H9 (cell line): ENCODE measurements around the gene TRPM4. TPM values are rescaled to one million over a fixed set of nuclear protein-coding genes. Genes with fewer than 3 reads are reported as not detected.

Experiments
- DNase-seq: peaks from one replicate; pipeline ENCODE4 v3.0.0-alpha.2; 2017
- H2AFZ ChIP-seq: one replicate; pipeline ENCODE4 v1.6.1; 2013; ENCODE audit warnings: mild to moderate bottlenecking, low read length, control low read depth, moderate library complexity
- H2AK5ac ChIP-seq: 2 replicates; pipeline ENCODE4 v1.6.1; 2013; ENCODE audit warnings: low read length, control low read depth, mixed read lengths; ENCODE audit not compliant: insufficient read length
- H2BK120ac ChIP-seq: one replicate; pipeline ENCODE4 v1.6.1; 2013; ENCODE audit warnings: low read depth, mild to moderate bottlenecking, low read length, control low read depth, inconsistent platforms; ENCODE audit not compliant: poor library complexity, severe bottlenecking
- H2BK12ac ChIP-seq: 2 replicates; pipeline ENCODE4 v1.6.1; 2013; ENCODE audit warnings: low read length, control low read depth, mixed read lengths, low read depth; ENCODE audit not compliant: insufficient read length
- H2BK15ac ChIP-seq: 2 replicates; pipeline ENCODE4 v1.6.1; 2013; ENCODE audit warnings: low read depth, low read length, control low read depth
- H2BK20ac ChIP-seq: one replicate; pipeline ENCODE4 v1.6.1; 2013; ENCODE audit warnings: low read depth, mild to moderate bottlenecking, low read length, control low read depth, inconsistent platforms; ENCODE audit not compliant: poor library complexity, severe bottlenecking
- H2BK5ac ChIP-seq: 2 replicates; pipeline ENCODE4 v1.6.1; 2013; ENCODE audit warnings: low read length, control low read depth, mixed read lengths; ENCODE audit not compliant: insufficient read length
- H3K14ac ChIP-seq: 2 replicates; pipeline ENCODE4 v1.6.1; 2013; ENCODE audit warnings: low read length, control low read depth; ENCODE audit not compliant: insufficient read depth
- H3K18ac ChIP-seq: 2 replicates; pipeline ENCODE4 v1.6.1; 2013; ENCODE audit warnings: low read depth, mild to moderate bottlenecking, mixed read lengths, low read length, control low read depth; ENCODE audit not compliant: insufficient read length
- H3K23ac ChIP-seq: 2 replicates; pipeline ENCODE4 v1.6.1; 2013; ENCODE audit warnings: low read length, control low read depth, mixed read lengths, low read depth; ENCODE audit not compliant: insufficient read length
- H3K23me2 ChIP-seq: 2 replicates; pipeline ENCODE4 v1.6.1; 2013; ENCODE audit warnings: low read depth, mild to moderate bottlenecking, mixed read lengths, low read length, control low read depth; ENCODE audit not compliant: insufficient read length, poor library complexity, severe bottlenecking
- H3K27ac ChIP-seq: 2 replicates; pipeline ENCODE4 v1.5.1; 2013; ENCODE audit warnings: low read length, control low read depth, mixed read lengths, low read depth; ENCODE audit not compliant: insufficient read length
- H3K27me3 ChIP-seq: 2 replicates; pipeline ENCODE4 v1.6.1; 2013; ENCODE audit warnings: low read length, control low read depth, inconsistent platforms; ENCODE audit not compliant: insufficient read depth
- H3K4ac ChIP-seq: 2 replicates; pipeline ENCODE4 v1.6.1; 2013; ENCODE audit warnings: low read depth, mild to moderate bottlenecking, control low read depth, inconsistent platforms, low read length, moderate library complexity
- H3K4me1 ChIP-seq: 2 replicates; pipeline ENCODE4 v1.6.1; 2013; ENCODE audit warnings: low read length, control low read depth, inconsistent platforms; ENCODE audit not compliant: insufficient read depth
- H3K4me2 ChIP-seq: 2 replicates; pipeline ENCODE4 v1.6.1; 2013; ENCODE audit warnings: low read length, control low read depth, mixed read lengths; ENCODE audit not compliant: insufficient read length, insufficient read depth
- H3K56ac ChIP-seq: 2 replicates; pipeline ENCODE4 v1.6.1; 2013; ENCODE audit warnings: low read depth, mild to moderate bottlenecking, mixed read lengths, low read length, control low read depth; ENCODE audit not compliant: insufficient read length
- H3K79me1 ChIP-seq: 2 replicates; pipeline ENCODE4 v1.6.1; 2013; ENCODE audit warnings: low read depth, mild to moderate bottlenecking, moderate library complexity, low read length, control low read depth, inconsistent platforms; ENCODE audit not compliant: insufficient read depth, poor library complexity, severe bottlenecking
- H3K79me2 ChIP-seq: 2 replicates; pipeline ENCODE4 v1.6.1; 2013; ENCODE audit warnings: low read length, control low read depth, inconsistent platforms; ENCODE audit not compliant: insufficient read depth
- H3K9ac ChIP-seq: 2 replicates; pipeline ENCODE4 v1.6.1; 2013; ENCODE audit warnings: low read length, control low read depth, mixed read lengths; ENCODE audit not compliant: insufficient read length; ENCODE audit errors: extremely low read depth
- H3K9me3 ChIP-seq: one replicate; pipeline ENCODE4 v1.6.1; 2013; ENCODE audit warnings: low read depth, low read length, inconsistent platforms; ENCODE audit not compliant: control insufficient read depth
- H3T11ph ChIP-seq: one replicate; pipeline ENCODE4 v1.6.1; 2013; ENCODE audit warnings: mild to moderate bottlenecking, low read length, control low read depth, inconsistent platforms
- H4K20me1 ChIP-seq: one replicate; pipeline ENCODE4 v1.6.1; 2013; ENCODE audit not compliant: control insufficient read depth, insufficient read length, insufficient read depth
- H4K5ac ChIP-seq: 2 replicates; pipeline ENCODE4 v1.6.1; 2013; ENCODE audit warnings: low read depth, mild to moderate bottlenecking, mixed read lengths, low read length, control low read depth; ENCODE audit not compliant: insufficient read length
- H4K8ac ChIP-seq: replicated peaks from 2 replicates; pipeline ENCODE4 v1.6.1; 2013; ENCODE audit warnings: low read length, control low read depth, mixed read lengths, low read depth; ENCODE audit not compliant: insufficient read length
- H4K91ac ChIP-seq: 2 replicates; pipeline ENCODE4 v1.6.1; 2013; ENCODE audit warnings: low read depth, mild to moderate bottlenecking, moderate library complexity, mixed read lengths, low read length, control low read depth; ENCODE audit not compliant: insufficient read length
- H3K27ac Mint-ChIP-seq, 3 experiments: 2 replicates in 2 of 3; 3 replicates in 1 of 3; pipeline ENCODE4 v1.8.0; 2020 to 2021; ENCODE audit warnings: mixed read lengths in 3 of 3, mild to moderate bottlenecking in 1 of 3, moderate library complexity in 1 of 3
- H3K27me3 Mint-ChIP-seq: 2 replicates; pipeline ENCODE4 v1.8.0; 2021; ENCODE audit warnings: low read depth, mild to moderate bottlenecking, moderate library complexity, mixed read lengths
- H3K36me3 Mint-ChIP-seq, 3 experiments: 2 replicates in 2 of 3; 3 replicates in 1 of 3; pipeline ENCODE4 v1.8.0; 2020 to 2021; ENCODE audit warnings: low read depth in 3 of 3, mixed read lengths in 3 of 3; ENCODE audit not compliant: insufficient read depth in 1 of 3
- H3K4me1 Mint-ChIP-seq, 2 experiments: 2 replicates each; pipeline ENCODE4 v1.8.0; 2020; ENCODE audit warnings: mixed read lengths in 2 of 2
- H3K4me3 Mint-ChIP-seq, 2 experiments: 2 replicates in 1 of 2; 3 replicates in 1 of 2; pipeline ENCODE4 v1.8.0; 2020 to 2021; ENCODE audit warnings: mild to moderate bottlenecking in 2 of 2, mixed read lengths in 2 of 2, moderate library complexity in 1 of 2
- H3K9me3 Mint-ChIP-seq, 2 experiments: 2 replicates in 1 of 2; 3 replicates in 1 of 2; pipeline ENCODE4 v1.8.0; 2020; ENCODE audit warnings: mild to moderate bottlenecking in 2 of 2, mixed read lengths in 2 of 2, moderate library complexity in 1 of 2
- CTCF ChIP-seq: fragments of 200-600 bp; sonication (generic); conservative IDR thresholded peaks from 3 replicates; pipeline ENCODE4 v1.8.0; 2021; ENCODE audit warnings: antibody characterized with exemption, mild to moderate bottlenecking
- WGBS: extraction: QIAGEN DNeasy Blood & Tissue Kit; methylation state at CpG from one replicate; pipeline ENCODE4 v1.1.7; 2013; ENCODE audit warnings: missing lambda C conversion rate, low lambda C conversion rate, mixed read lengths; ENCODE audit not compliant: insufficient read length; ENCODE audit errors: extremely low coverage; 5-methylcytosine and 5-hydroxymethylcytosine counted together
- total RNA-seq: library from RNA; stranded (reverse); gene quantifications from 2 replicates; pipeline ENCODE4 v1.2.1, GENCODE V29; 2021

The TRPM4 gene
- total RNA-seq, 1 experiment from 2014 or later: 6.9 TPM

- Histone ChIP-seq H2BK12ac (no peak overlapping the region), H3K27ac (no peak overlapping the region), H2BK15ac (no peak overlapping the region), H2AK5ac (no peak overlapping the region), H2BK5ac (no peak overlapping the region), H2BK120ac (no peak overlapping the region), H3K4me1 (no peaks in the 10 kb centered on the region), H3K27me3 (no peaks in the 10 kb centered on the region; the same call in 1 of the 2 replicates), H2BK20ac (no peak overlapping the region), H3K9me3 (no peaks in the 10 kb centered on the region), H3K4me2 (no peak overlapping the region), H4K8ac (no peak overlapping the region), H4K5ac (no peak overlapping the region), H3T11ph (no peak overlapping the region), H3K23ac (no peak overlapping the region), H3K14ac (no peak overlapping the region), H3K56ac (no peak overlapping the region), H4K91ac (no peak overlapping the region), H3K79me2 (no peaks in the 10 kb centered on the region), H3K79me1 (no peaks in the 10 kb centered on the region), H3K4ac (no peak overlapping the region), H3K23me2 (no peaks in the 10 kb centered on the region), H2AFZ (no peak overlapping the region), H3K18ac (no peak overlapping the region), H3K9ac (no peak overlapping the region), H4K20me1 (no peaks in the 10 kb centered on the region)
- Mint-ChIP-seq H3K27me3 (peaks cover 12% of the 10 kb centered on the region), H3K4me3 (no peak overlapping the region), H3K4me1 (peaks cover 0 to 12% of the 10 kb centered on the region in 2 experiments; a peak in 2 of 4 replicates), H3K27ac (peak overlapping the region in 1 of 3 experiments; percentile 52; a peak in 1 of 7 replicates), H3K9me3 (no peaks in the 10 kb centered on the region), H3K36me3 (no peaks in the 10 kb centered on the region; a peak in 1 of 7 replicates)
- TF ChIP-seq CTCF: no peak
- DNase-seq: no peak
- WGBS: no CpG with 5 or more reads among the region's 6 CpGs
Observed at GRCh38 chr19:49243129-49243528, 85.5 kb downstream of the TRPM4 start.
